Transverse colon (tissue), 3 donors: Measurements from ENCODE around the gene AJUBA.
"Not testable (repeated sequence)": the region's sequence is repeated elsewhere in the genome, so short reads cannot be mapped to it uniquely, and the experiment has no call there.

Experiments used
- POLR2A ChIP-seq: fragments of 450-650 bp; IDR thresholded peaks from one replicate; pipeline ENCODE4 v1.6.1; 2016; ENCODE audit warnings: antibody characterized with exemption, mild to moderate bottlenecking, moderate library complexity
- TF ChIP-seq, protein P1 (sequence below), 5 experiments: fragments of 200-600 bp in 3 of 5; fragments of 450-650 bp in 2 of 5; sonication (generic) in 3 of 5; IDR thresholded peaks; 1 replicate in 2 of 5; 2 replicates in 3 of 5; pipeline ENCODE4 v1.5.1; 2016 to 2017; ENCODE audit warnings: antibody characterized with exemption in 5 of 5, inconsistent platforms in 3 of 5, mild to moderate bottlenecking in 2 of 5, moderate library complexity in 1 of 5

DNA sequence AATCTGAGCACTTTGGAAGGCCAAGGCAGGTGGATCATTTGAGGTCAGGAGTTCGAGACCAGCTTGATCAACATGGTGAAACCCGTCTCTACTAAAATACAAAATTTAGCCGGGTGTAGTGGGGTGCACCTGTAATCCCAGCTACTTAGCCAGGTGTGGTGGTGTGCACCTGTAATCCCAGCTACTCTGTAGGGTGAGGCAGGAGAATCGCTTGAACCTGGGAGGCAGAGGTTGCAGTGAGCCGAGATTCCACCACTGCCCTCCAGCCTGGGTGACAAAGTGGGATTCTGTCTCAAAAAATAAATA lies 31.4 kb upstream of the AJUBA start:
- TF ChIP-seq, protein P1, sequence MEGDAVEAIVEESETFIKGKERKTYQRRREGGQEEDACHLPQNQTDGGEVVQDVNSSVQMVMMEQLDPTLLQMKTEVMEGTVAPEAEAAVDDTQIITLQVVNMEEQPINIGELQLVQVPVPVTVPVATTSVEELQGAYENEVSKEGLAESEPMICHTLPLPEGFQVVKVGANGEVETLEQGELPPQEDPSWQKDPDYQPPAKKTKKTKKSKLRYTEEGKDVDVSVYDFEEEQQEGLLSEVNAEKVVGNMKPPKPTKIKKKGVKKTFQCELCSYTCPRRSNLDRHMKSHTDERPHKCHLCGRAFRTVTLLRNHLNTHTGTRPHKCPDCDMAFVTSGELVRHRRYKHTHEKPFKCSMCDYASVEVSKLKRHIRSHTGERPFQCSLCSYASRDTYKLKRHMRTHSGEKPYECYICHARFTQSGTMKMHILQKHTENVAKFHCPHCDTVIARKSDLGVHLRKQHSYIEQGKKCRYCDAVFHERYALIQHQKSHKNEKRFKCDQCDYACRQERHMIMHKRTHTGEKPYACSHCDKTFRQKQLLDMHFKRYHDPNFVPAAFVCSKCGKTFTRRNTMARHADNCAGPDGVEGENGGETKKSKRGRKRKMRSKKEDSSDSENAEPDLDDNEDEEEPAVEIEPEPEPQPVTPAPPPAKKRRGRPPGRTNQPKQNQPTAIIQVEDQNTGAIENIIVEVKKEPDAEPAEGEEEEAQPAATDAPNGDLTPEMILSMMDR (IDR thresholded peaks at IDR 0.05) = not testable (repeated sequence)
- not testable (repeated sequence) for TF ChIP-seq POLR2A
